Osteoblast (primary cell): ENCODE measurements around the gene SPTBN2. TPM values are rescaled to one million over a fixed set of nuclear protein-coding genes. Genes with fewer than 3 reads are reported as not detected.

ENCODE experiments used
- DNase-seq: peaks from one replicate; pipeline ENCODE4 v3.0.0; 2011; ENCODE audit warnings: low spot score, mixed read lengths; ENCODE audit not compliant: insufficient read length; ENCODE audit errors: missing footprints
- H2AFZ ChIP-seq: 2 replicates; pipeline ENCODE4 v1.6.0; 2011; ENCODE audit warnings: mild to moderate bottlenecking, low read length
- H3K27ac ChIP-seq: 2 replicates; pipeline ENCODE4 v1.5.1; 2011; ENCODE audit warnings: mild to moderate bottlenecking, low read depth, low read length, moderate library complexity
- H3K27me3 ChIP-seq: 2 replicates; pipeline ENCODE4 v1.6.0; 2012; ENCODE audit warnings: mild to moderate bottlenecking, control low read depth, inconsistent platforms, low read length, moderate library complexity; ENCODE audit not compliant: insufficient read depth
- H3K36me3 ChIP-seq: 2 replicates; pipeline ENCODE4 v1.5.1; 2011; ENCODE audit warnings: mild to moderate bottlenecking, low read length, control low read depth, moderate library complexity; ENCODE audit not compliant: insufficient read depth
- H3K4me1 ChIP-seq: 2 replicates; pipeline ENCODE4 v1.5.1; 2011; ENCODE audit warnings: mild to moderate bottlenecking, low read length, control low read depth, moderate library complexity; ENCODE audit not compliant: insufficient read depth
- H3K4me2 ChIP-seq: 2 replicates; pipeline ENCODE4 v1.6.0; 2011; ENCODE audit warnings: mild to moderate bottlenecking, low read length; ENCODE audit not compliant: insufficient read depth
- H3K4me3 ChIP-seq: fragments of 200-600 bp; sonication (generic); 3 replicates; pipeline ENCODE4 v1.5.1; 2012; ENCODE audit warnings: mild to moderate bottlenecking, low read length, inconsistent platforms; ENCODE audit not compliant: insufficient read depth
- H3K79me2 ChIP-seq: 2 replicates; pipeline ENCODE4 v1.6.0; 2012; ENCODE audit warnings: mild to moderate bottlenecking, low read length, control low read depth, inconsistent platforms; ENCODE audit not compliant: insufficient read depth
- H3K9me3 ChIP-seq: 2 replicates; pipeline ENCODE4 v1.5.1; 2011; ENCODE audit warnings: low read depth, low read length, control low read depth
- H4K20me1 ChIP-seq: 2 replicates; pipeline ENCODE4 v1.6.0; 2012; ENCODE audit warnings: mild to moderate bottlenecking, low read length, control low read depth; ENCODE audit not compliant: insufficient read depth
- CTCF ChIP-seq: IDR thresholded peaks from 2 replicates; pipeline ENCODE4 v1.5.1; 2011; ENCODE audit warnings: mild to moderate bottlenecking, low read depth, low read length, moderate library complexity; ENCODE audit errors: extremely low read depth
- total RNA-seq: library from RNA; depleted of rRNA; stranded (reverse); fragments of >200 nt; gene quantifications from 2 replicates; pipeline ENCODE4 v1.2.3, GENCODE V29; 2012

SPTBN2 gene
- total RNA-seq, 1 donor = 2.2 TPM

GRCh38 chr11:66721939-66722338, 7.1 kb downstream of the SPTBN2 start:
- no peak overlapping the region for H3K4me3 ChIP-seq
- H3K27ac ChIP-seq = no peak overlapping the region
- DNase-seq = peak; percentile 61
- no peak for TF ChIP-seq CTCF
- H2AFZ ChIP-seq = no peak overlapping the region
- H3K4me1 ChIP-seq = peaks cover 7% of the 10 kb centered on the region
- H3K27me3 ChIP-seq = peaks cover 28% of the 10 kb centered on the region
- H3K4me2 ChIP-seq = no peak overlapping the region
- H3K36me3 ChIP-seq = no peaks in the 10 kb centered on the region
- no peaks in the 10 kb centered on the region for H4K20me1 ChIP-seq
- no peaks in the 10 kb centered on the region for H3K79me2 ChIP-seq
- no peaks in the 10 kb centered on the region for H3K9me3 ChIP-seq

GRCh38 chr11:66720899-66721470, 8.0 kb downstream of the SPTBN2 start:
- no peak for TF ChIP-seq CTCF
- Histone ChIP-seq H3K36me3 (no peaks in the 10 kb centered on the region), H3K27me3 (peaks cover 18% of the 10 kb centered on the region), H4K20me1 (no peaks in the 10 kb centered on the region), H3K9me3 (no peaks in the 10 kb centered on the region), H3K27ac (no peak overlapping the region), H3K79me2 (no peaks in the 10 kb centered on the region), H3K4me3 (no peak overlapping the region), H3K4me2 (no peak overlapping the region), H2AFZ (no peak overlapping the region), H3K4me1 (peaks cover 7% of the 10 kb centered on the region)
- no peak for DNase-seq

GRCh38 chr11:66720223-66720898, 8.7 kb downstream of the SPTBN2 start:
- Histone ChIP-seq H3K4me2 (peak overlapping the region; percentile 24), H3K4me1 (peaks cover 7% of the 10 kb centered on the region), H3K27me3 (peaks cover 12% of the 10 kb centered on the region), H3K79me2 (no peaks in the 10 kb centered on the region), H3K27ac (no peak overlapping the region), H2AFZ (no peak overlapping the region), H3K4me3 (no peak overlapping the region), H3K9me3 (no peaks in the 10 kb centered on the region), H3K36me3 (no peaks in the 10 kb centered on the region), H4K20me1 (no peaks in the 10 kb centered on the region)
- peak; percentile 93 for DNase-seq
- TF ChIP-seq CTCF = no peak

GRCh38 chr11:66719111-66719872, 9.7 kb downstream of the SPTBN2 start:
- Histone ChIP-seq H3K4me2 (no peak overlapping the region), H3K27ac (no peak overlapping the region), H3K79me2 (no peaks in the 10 kb centered on the region), H2AFZ (no peak overlapping the region), H3K4me1 (peaks cover 7% of the 10 kb centered on the region), H3K36me3 (no peaks in the 10 kb centered on the region), H3K4me3 (no peak overlapping the region), H3K27me3 (peaks cover 1% of the 10 kb centered on the region), H4K20me1 (no peaks in the 10 kb centered on the region), H3K9me3 (no peaks in the 10 kb centered on the region)
- DNase-seq = no peak
- no peak for TF ChIP-seq CTCF
